Raji (cell line): ENCODE data around the gene AFG3L2.

ENCODE experiments used
- POLR2A ChIP-seq: IDR thresholded peaks from 2 replicates; pipeline ENCODE4 v1.6.1; 2011; ENCODE audit warnings: low read depth, low read length, control low read depth; ENCODE audit not compliant: insufficient read depth

AFG3L2 gene

GRCh38 chr18:12283666-12284065, 93.4 kb downstream of the AFG3L2 start:
- TF ChIP-seq POLR2A: no peak

- no peak for TF ChIP-seq POLR2A
Observed at GRCh38 chr18:12283256-12283655, 93.8 kb downstream of the AFG3L2 start.

GRCh38 chr18:12282442-12283039, 94.5 kb downstream of the AFG3L2 start:
- no peak for TF ChIP-seq POLR2A

GRCh38 chr18:12281861-12282260, 95.2 kb downstream of the AFG3L2 start:
- no peak for TF ChIP-seq POLR2A

GRCh38 chr18:12279781-12280531, 97.1 kb downstream of the AFG3L2 start:
- TF ChIP-seq POLR2A: no peak
